ENCODE results near the gene CALCA. TPM values are rescaled to one million over a fixed set of nuclear protein-coding genes. Genes with fewer than 3 reads are reported as not detected.

Gene CALCA
- total and polyA plus RNA-seq, 8 donors = not detected

- H3K4me1 ChIP-seq = no peaks in the 10 kb centered on the region
- H3K27me3 ChIP-seq = peaks cover 0 to 4% (median 0%) of the 10 kb centered on the region in 3 donors
- H3K9me3 ChIP-seq = peaks cover 0 to 13% (median 9%) of the 10 kb centered on the region in 4 donors
- no peak for TF ChIP-seq EP300 (IDR thresholded peaks at IDR 0.05)
- TF ChIP-seq POLR2A (IDR thresholded peaks at IDR 0.05) = no peak
- no peak for TF ChIP-seq POLR2AphosphoS5 (IDR thresholded peaks at IDR 0.05)
- H3K27ac ChIP-seq = no peak overlapping the region
- no peaks in the 10 kb centered on the region for H3K36me3 ChIP-seq
- DNase-seq = no peak
- intact Hi-C loops (cut with DNase I; ENCODE audit: low total_unique reads) = no loop called here
- no peak overlapping the region for H3K4me3 ChIP-seq
Observed at GRCh38 chr11:14927146-14927545, 45.0 kb downstream of the CALCA start.

GRCh38 chr11:14924318-14924717 is 47.8 kb downstream of the CALCA start:
- H3K27me3 ChIP-seq = peaks cover 0 to 4% (median 0%) of the 10 kb centered on the region in 3 donors
- no peak for DNase-seq
- no peaks in the 10 kb centered on the region for H3K36me3 ChIP-seq
- no peaks in the 10 kb centered on the region for H3K4me1 ChIP-seq
- intact Hi-C loops (cut with DNase I; ENCODE audit: low total_unique reads) = no loop called here
- peaks cover 0 to 13% (median 9%) of the 10 kb centered on the region in 4 donors for H3K9me3 ChIP-seq
- TF ChIP-seq POLR2AphosphoS5 (IDR thresholded peaks at IDR 0.05) = no peak
- no peak for TF ChIP-seq EP300 (IDR thresholded peaks at IDR 0.05)
- no peak for TF ChIP-seq POLR2A (IDR thresholded peaks at IDR 0.05)
- TF ChIP-seq, protein P1, sequence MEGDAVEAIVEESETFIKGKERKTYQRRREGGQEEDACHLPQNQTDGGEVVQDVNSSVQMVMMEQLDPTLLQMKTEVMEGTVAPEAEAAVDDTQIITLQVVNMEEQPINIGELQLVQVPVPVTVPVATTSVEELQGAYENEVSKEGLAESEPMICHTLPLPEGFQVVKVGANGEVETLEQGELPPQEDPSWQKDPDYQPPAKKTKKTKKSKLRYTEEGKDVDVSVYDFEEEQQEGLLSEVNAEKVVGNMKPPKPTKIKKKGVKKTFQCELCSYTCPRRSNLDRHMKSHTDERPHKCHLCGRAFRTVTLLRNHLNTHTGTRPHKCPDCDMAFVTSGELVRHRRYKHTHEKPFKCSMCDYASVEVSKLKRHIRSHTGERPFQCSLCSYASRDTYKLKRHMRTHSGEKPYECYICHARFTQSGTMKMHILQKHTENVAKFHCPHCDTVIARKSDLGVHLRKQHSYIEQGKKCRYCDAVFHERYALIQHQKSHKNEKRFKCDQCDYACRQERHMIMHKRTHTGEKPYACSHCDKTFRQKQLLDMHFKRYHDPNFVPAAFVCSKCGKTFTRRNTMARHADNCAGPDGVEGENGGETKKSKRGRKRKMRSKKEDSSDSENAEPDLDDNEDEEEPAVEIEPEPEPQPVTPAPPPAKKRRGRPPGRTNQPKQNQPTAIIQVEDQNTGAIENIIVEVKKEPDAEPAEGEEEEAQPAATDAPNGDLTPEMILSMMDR (IDR thresholded peaks at IDR 0.05) = no peak
- 81 to 92% (median 90%) methylated on average over 3 of the region's 3 CpGs for WGBS, 5 donors
- H3K27ac ChIP-seq = no peak overlapping the region
- no peak overlapping the region for H3K4me3 ChIP-seq

Other genes starting within 250 kb of the CALCA start
- gene CYP2R1, start 80.1 kb downstream of the CALCA start, total RNA-seq = 100 to 1,000 TPM in 1 of 5 donors, 10 to 100 TPM in 4; 23.2 to 129 (median 38.2) TPM
- gene CYP2R1, start 80.1 kb downstream of the CALCA start, polyA plus RNA-seq = 10 to 100 TPM; 31.2 to 35.1 (median 32.0) TPM
- under 1 TPM in 1 of 5 donors, not detected in 4; 0.43 TPM for gene CALCB, start 101.2 kb upstream of the CALCA start, total RNA-seq
- gene CALCB, start 101.2 kb upstream of the CALCA start, polyA plus RNA-seq = under 1 TPM in 1 of 3 donors, not detected in 2; 0.12 TPM
- 10 to 100 TPM in 1 of 5 donors, 1 to 10 TPM in 3, not detected in 1; 1.2 to 23.2 (median 2.7) TPM for gene INSC, start 142.6 kb upstream of the CALCA start, total RNA-seq
- gene INSC, start 142.6 kb upstream of the CALCA start, polyA plus RNA-seq = 10 to 100 TPM in 1 of 3 donors, 1 to 10 TPM in 1, under 1 TPM in 1; 0.75 to 11.0 (median 6.6) TPM